ENCODE measurements around the gene SSC5D. TPM values are rescaled to one million over a fixed set of nuclear protein-coding genes. Genes with fewer than 3 reads are reported as not detected.

The SSC5D gene
- polyA plus RNA-seq, 1 of the 3 experiments (the other 2 are of a cell fraction), result 4.9 TPM

GRCh38 chr19:55520691-55521292 is 32.6 kb downstream of the SSC5D start:
- CTCF ChIA-PET, result interaction anchor here (0.8 to 1.3 kb wide), 4 partner anchors 16 to 360 kb away, joined by 3 to 4 read pairs (median 3); no protein-coding TSS in a partner anchor

GRCh38 chr19:55525289-55526101 is 37.3 kb downstream of the SSC5D start:
- Histone ChIP-seq H3K4me3 (ENCODE audit: low read depth in 2 of 2, low read length in 1 of 2) (no peak overlapping the region), H3K9ac (no peak overlapping the region), H4K20me1 (ENCODE audit: insufficient read depth) (no peaks in the 10 kb centered on the region), H3F3A (replicated peaks; ENCODE audit: insufficient read depth) (peaks cover under 1% of the 10 kb centered on the region), H2AFZ (ENCODE audit: low read depth) (no peak overlapping the region), H3K36me3 (replicated peaks in 1 of 2; ENCODE audit: control insufficient read depth in 1 of 2, insufficient read depth in 2 of 2, low read length in 1 of 2) (no peaks in the 10 kb centered on the region), H3K27me3 (ENCODE audit: insufficient read depth) (no peaks in the 10 kb centered on the region), H3K4me1 (ENCODE audit: control insufficient read depth in 1 of 2, insufficient read depth in 2 of 2, low read depth in 1 of 2, low read length in 1 of 2) (peaks cover 0 to 40% of the 10 kb centered on the region in 2 experiments; a peak in 1 of 4 replicates), H3K9me3 (no peaks in the 10 kb centered on the region), H3K79me2 (ENCODE audit: insufficient read depth) (no peaks in the 10 kb centered on the region), H3K4me2 (no peak overlapping the region), H3K9me2 (no peaks in the 10 kb centered on the region), H3K27ac (ENCODE audit: low read depth in 2 of 2, low read length in 1 of 2) (no peak overlapping the region; a peak in 1 of 4 replicates)
- 63% methylated on average over 19 of the region's 29 CpGs for WGBS (ENCODE audit: low lambda C conversion rate)
- TF ChIP-seq RXRA (IDR thresholded peaks at IDR 0.05; ENCODE audit: borderline replicate concordance, low read depth) (no peak), RCOR1 (IDR thresholded peaks at IDR 0.05; ENCODE audit: low read length) (no peak), TCF12 (IDR thresholded peaks at IDR 0.05) (no peak), MAX (IDR thresholded peaks at IDR 0.05; ENCODE audit: low read depth) (no peak), RFX5 (IDR thresholded peaks at IDR 0.05; ENCODE audit: low read length) (no peak), JUND (IDR thresholded peaks at IDR 0.05) (no peak), USF2 (IDR thresholded peaks at IDR 0.05; ENCODE audit: borderline replicate concordance, low read depth, low read length) (no peak), TAF1 (IDR thresholded peaks at IDR 0.05; ENCODE audit: borderline replicate concordance, low read depth, low read length) (no peak), ELF1 (IDR thresholded peaks at IDR 0.05) (no peak), FOXJ3 (CRISPR knock-in tag; IDR thresholded peaks at IDR 0.05) (no peak), GABPA (IDR thresholded peaks at IDR 0.05; ENCODE audit: low read depth) (no peak), TEAD4 (IDR thresholded peaks at IDR 0.05; ENCODE audit: borderline replicate concordance, insufficient read depth) (no peak), USF1 (IDR thresholded peaks at IDR 0.05; ENCODE audit: borderline replicate concordance, low read depth) (no peak), SIN3A (IDR thresholded peaks at IDR 0.05; ENCODE audit: borderline replicate concordance, low read depth, low read length) (no peak)
- CTCF ChIA-PET, result interaction anchor here (1.3 to 1.5 kb wide), 4 partner anchors 9 to 108 kb away, joined by 5 to 7 read pairs (median 6); partner anchors contain the start of gene ZNF865
- POLR2A ChIA-PET, result interaction anchor here (0.6 kb wide), 1 partner anchor 50 kb away, joined by 3 read pairs; no protein-coding TSS in a partner anchor
- DNase-seq, result no peak

More at GRCh38 chr19:55520691-55521292, 32.6 kb downstream of the SSC5D start:
- Histone ChIP-seq H3K27ac (ENCODE audit: low read depth in 2 of 2, low read length in 1 of 2) (peak overlapping the region in 1 of 2 experiments; percentile 37; a peak in 1 of 4 replicates), H3K36me3 (replicated peaks in 1 of 2; ENCODE audit: control insufficient read depth in 1 of 2, insufficient read depth in 2 of 2, low read length in 1 of 2) (no peaks in the 10 kb centered on the region), H3K4me2 (no peak overlapping the region), H3K4me3 (ENCODE audit: low read depth in 2 of 2, low read length in 1 of 2) (no peak overlapping the region), H3K9ac (no peak overlapping the region), H3F3A (replicated peaks; ENCODE audit: insufficient read depth) (peaks cover 4% of the 10 kb centered on the region), H3K27me3 (ENCODE audit: insufficient read depth) (no peaks in the 10 kb centered on the region), H3K9me3 (no peaks in the 10 kb centered on the region), H3K4me1 (ENCODE audit: control insufficient read depth in 1 of 2, insufficient read depth in 2 of 2, low read depth in 1 of 2, low read length in 1 of 2) (peaks cover 0 to 16% of the 10 kb centered on the region in 2 experiments; a peak in 1 of 4 replicates), H4K20me1 (ENCODE audit: insufficient read depth) (no peaks in the 10 kb centered on the region), H2AFZ (ENCODE audit: low read depth) (no peak overlapping the region), H3K79me2 (ENCODE audit: insufficient read depth) (no peaks in the 10 kb centered on the region), H3K9me2 (no peaks in the 10 kb centered on the region)
- TF ChIP-seq FOXM1 (IDR thresholded peaks at IDR 0.05; ENCODE audit: low read depth), result no peak
- TF ChIP-seq ZBTB33 (IDR thresholded peaks at IDR 0.05; ENCODE audit: borderline replicate concordance, low read depth), result no peak
- no peak for TF ChIP-seq RXRA (IDR thresholded peaks at IDR 0.05; ENCODE audit: borderline replicate concordance, low read depth)
- no peak for TF ChIP-seq JUND (IDR thresholded peaks at IDR 0.05)
- 87% methylated on average over 10 of the region's 14 CpGs for WGBS (ENCODE audit: low lambda C conversion rate)
- POLR2A ChIA-PET, result no interaction called here
- DNase-seq, result no peak
